Nucleus accumbens (tissue), 56 donors: ENCODE data around the gene NR5A2.

Experiments used
- DNase-seq, 56 donors: peaks; one replicate each; lab custom pipeline; 2025; lab: John Stamatoyannopoulos, UW

Gene NR5A2

GRCh38 chr1:200226969-200227303 lies 199.4 kb downstream of the NR5A2 start:
- no peak for DNase-seq
